Activated CD8-positive, alpha-beta memory T cell treated with anti-CD3 and anti-CD28 coated beads, Interleukin-2, amount 10 ng/mL, durations not matched to agents 7 days and 5 days (primary cell): ENCODE data around the gene JAML. TPM values are rescaled to one million over a fixed set of nuclear protein-coding genes. Genes with fewer than 3 reads are reported as not detected.

Source experiments
- ATAC-seq: fragments of 150-1000 bp; cut with Tn5 transposase; one replicate; pipeline ENCODE4 v1.10.0; 2021; ENCODE audit warnings: moderate library complexity
- CTCF ChIA-PET: fragments of 350-600 bp; sonication (Branson Sonifier 250); formaldehyde crosslinking; loops from one replicate; lab custom pipeline; 2021; ENCODE audit warnings: antibody characterized with exemption; lab: Charles Lee
- DNase-seq: peaks from one replicate; pipeline ENCODE4 v3.0.0-alpha.2; 2020
- H3K27ac Mint-ChIP-seq: one replicate; pipeline ENCODE4 v1.8.0; 2021; ENCODE audit warnings: mild to moderate bottlenecking, mixed read lengths
- H3K27me3 Mint-ChIP-seq: one replicate; pipeline ENCODE4 v1.8.0; 2021; ENCODE audit warnings: mixed read lengths
- H3K36me3 Mint-ChIP-seq: one replicate; pipeline ENCODE4 v1.8.0; 2021; ENCODE audit warnings: mild to moderate bottlenecking, mixed read lengths
- H3K4me1 Mint-ChIP-seq: one replicate; pipeline ENCODE4 v1.8.0; 2021; ENCODE audit warnings: mixed read lengths
- H3K4me3 Mint-ChIP-seq: one replicate; pipeline ENCODE4 v1.8.0; 2021; ENCODE audit warnings: mild to moderate bottlenecking, moderate library complexity, mixed read lengths
- H3K9me3 Mint-ChIP-seq: one replicate; pipeline ENCODE4 v1.8.0; 2022; ENCODE audit warnings: low read depth, mixed read lengths
- total RNA-seq, 2 experiments: library from RNA; stranded (reverse); gene quantifications; one replicate each; pipeline ENCODE4 v1.2.3, GENCODE V29; 2021

JAML gene
- total RNA-seq, 2 experiments from 2014 or later = 139 to 142 TPM

DNA sequence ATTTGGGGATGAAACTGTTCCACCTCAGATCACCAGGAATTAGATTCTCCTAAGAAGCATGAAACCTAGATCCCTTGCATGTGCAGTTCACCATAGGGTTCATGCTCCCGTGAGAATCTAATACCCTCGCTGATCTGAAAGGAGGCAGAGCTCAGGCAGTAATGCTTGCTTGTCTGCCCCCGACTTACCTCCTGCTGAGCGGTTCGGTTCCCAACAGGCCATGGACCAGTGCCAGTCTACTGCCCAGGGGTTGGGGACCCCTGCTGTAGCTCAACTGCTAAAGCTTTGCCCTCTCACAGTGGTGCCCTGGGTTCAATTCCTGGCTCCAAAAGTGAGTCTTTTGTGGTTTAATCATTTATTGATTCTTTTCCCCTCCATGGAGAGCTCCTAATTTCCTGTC is 3.4 kb downstream of the JAML start:
- H3K4me1 Mint-ChIP-seq = peaks cover 89% of the 10 kb centered on the region
- H3K27me3 Mint-ChIP-seq = no peaks in the 10 kb centered on the region
- no peak for ATAC-seq
- CTCF ChIA-PET = interaction anchor here (0.8 to 7.5 kb wide), 9 partner anchors 9 to 74 kb away, joined by 3 to 53 read pairs (median 3); partner anchors contain the start of gene MPZL3
- DNase-seq = no peak
- H3K4me3 Mint-ChIP-seq = peak overlapping the region; percentile 71
- peaks cover 49% of the 10 kb centered on the region for H3K36me3 Mint-ChIP-seq
- no peaks in the 10 kb centered on the region for H3K9me3 Mint-ChIP-seq
- peak overlapping the region; percentile 98 for H3K27ac Mint-ChIP-seq

DNA sequence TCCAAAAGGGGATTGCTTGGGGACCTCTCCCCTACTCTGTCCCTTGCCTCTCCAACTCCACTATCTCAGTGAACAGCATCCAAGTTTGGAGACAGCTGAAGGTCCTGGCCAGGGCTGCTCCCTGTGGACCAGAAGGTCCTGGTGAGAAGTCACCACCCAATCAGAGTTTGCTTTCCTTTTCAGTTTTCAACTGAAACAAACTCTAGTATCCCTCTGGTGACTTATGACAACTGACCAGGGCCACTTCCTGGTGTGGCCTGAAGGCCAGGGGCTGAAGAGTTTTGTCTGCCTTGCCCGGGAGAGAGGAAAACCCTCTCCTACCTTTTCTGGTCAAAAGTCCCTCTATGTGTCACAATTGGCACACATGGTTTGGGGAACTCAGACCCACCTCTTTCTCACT is 5.1 kb downstream of the JAML start:
- peak overlapping the region; percentile 98 for H3K27ac Mint-ChIP-seq
- no peak for DNase-seq
- peak overlapping the region; percentile 71 for H3K4me3 Mint-ChIP-seq
- CTCF ChIA-PET = interaction anchor here (7.5 kb wide), 1 partner anchor 21 kb away, joined by 53 read pairs; no protein-coding TSS in a partner anchor
- peaks cover 87% of the 10 kb centered on the region for H3K4me1 Mint-ChIP-seq
- ATAC-seq = no peak
- H3K27me3 Mint-ChIP-seq = no peaks in the 10 kb centered on the region
- peaks cover 42% of the 10 kb centered on the region for H3K36me3 Mint-ChIP-seq
- H3K9me3 Mint-ChIP-seq = no peaks in the 10 kb centered on the region

- H3K4me1 Mint-ChIP-seq = peaks cover 90% of the 10 kb centered on the region
- ATAC-seq (no peak), DNase-seq (no peak)
- H3K27me3 Mint-ChIP-seq = no peaks in the 10 kb centered on the region
- peaks cover 42% of the 10 kb centered on the region for H3K36me3 Mint-ChIP-seq
- CTCF ChIA-PET = interaction anchor here (1.5 to 7.5 kb wide), 3 partner anchors 10 to 20 kb away, joined by 5 to 53 read pairs (median 5); no protein-coding TSS in a partner anchor
- peak overlapping the region; percentile 98 for H3K27ac Mint-ChIP-seq
- H3K9me3 Mint-ChIP-seq = no peaks in the 10 kb centered on the region
- H3K4me3 Mint-ChIP-seq = peak overlapping the region; percentile 71
Measured at GRCh38 chr11:118219244-118219643, 5.6 kb downstream of the JAML start.

GRCh38 chr11:118217575-118217974 is 7.2 kb downstream of the JAML start:
- peaks cover 96% of the 10 kb centered on the region for H3K4me1 Mint-ChIP-seq
- DNase-seq = no peak
- peak overlapping the region; percentile 79 for H3K4me3 Mint-ChIP-seq
- ATAC-seq = peak; percentile 51
- CTCF ChIA-PET = interaction anchor here (1.0 to 7.5 kb wide), 8 partner anchors 9 to 78 kb away, joined by 3 to 53 read pairs (median 5); no protein-coding TSS in a partner anchor
- peak overlapping the region; percentile 98 for H3K27ac Mint-ChIP-seq
- H3K27me3 Mint-ChIP-seq = no peaks in the 10 kb centered on the region
- H3K36me3 Mint-ChIP-seq = peaks cover 48% of the 10 kb centered on the region
- H3K9me3 Mint-ChIP-seq = no peaks in the 10 kb centered on the region

DNA sequence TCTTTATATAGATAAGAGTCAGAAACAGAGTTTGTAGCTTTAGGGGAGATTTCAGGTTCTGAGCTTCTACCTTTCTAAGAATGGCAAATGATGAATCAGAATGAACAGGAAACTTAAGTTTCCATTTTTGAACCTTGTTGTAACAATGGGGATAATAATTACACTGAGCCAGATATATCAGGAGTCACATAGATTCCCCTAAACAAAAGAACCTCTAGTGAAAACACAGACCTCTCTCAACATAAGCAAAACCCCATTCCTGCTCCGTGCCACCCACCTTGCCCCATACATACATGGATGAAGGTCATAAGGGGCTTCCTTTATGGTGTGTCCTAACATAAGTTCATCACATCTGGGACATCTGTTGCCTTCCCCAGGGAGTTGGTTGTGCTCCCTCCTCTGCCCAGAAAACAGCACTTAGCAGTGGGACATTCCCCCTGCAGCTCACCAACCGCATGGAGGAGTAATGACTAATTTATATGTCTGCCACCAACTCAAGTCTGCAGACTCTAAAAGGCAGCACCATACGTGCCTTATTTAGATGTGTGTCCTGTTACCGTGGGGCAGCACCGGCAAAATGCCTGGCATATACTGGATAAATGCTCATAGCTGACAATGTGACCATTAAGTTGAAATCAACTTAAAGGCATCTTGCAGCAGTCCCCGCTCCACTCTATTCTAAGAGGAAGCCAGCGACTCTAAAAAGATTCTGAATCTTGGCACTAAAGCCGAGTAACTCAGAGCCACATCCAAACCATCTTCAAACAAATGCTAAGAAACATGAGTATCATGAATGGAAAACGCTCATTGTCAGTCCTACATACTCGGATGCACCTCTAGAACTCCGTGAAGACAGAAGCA is 8.0 kb downstream of the JAML start:
- H3K36me3 Mint-ChIP-seq = peaks cover 50% of the 10 kb centered on the region
- no peaks in the 10 kb centered on the region for H3K9me3 Mint-ChIP-seq
- H3K4me1 Mint-ChIP-seq = peaks cover 97% of the 10 kb centered on the region
- CTCF ChIA-PET = interaction anchor here (1.0 to 7.5 kb wide), 13 partner anchors 8 to 79 kb away, joined by 3 to 53 read pairs (median 5); partner anchors contain the start of genes JAML, MPZL2 and MPZL3
- DNase-seq (peak; percentile 75), ATAC-seq (peak; percentile 67)
- no peaks in the 10 kb centered on the region for H3K27me3 Mint-ChIP-seq
- peak overlapping the region; percentile 79 for H3K4me3 Mint-ChIP-seq
- H3K27ac Mint-ChIP-seq = peak overlapping the region; percentile 98

- H3K36me3 Mint-ChIP-seq = peaks cover 60% of the 10 kb centered on the region
- CTCF ChIA-PET = interaction anchor here (1.3 to 7.5 kb wide), 12 partner anchors 9 to 80 kb away, joined by 3 to 53 read pairs (median 8); partner anchors contain the start of genes JAML and MPZL3
- no peaks in the 10 kb centered on the region for H3K9me3 Mint-ChIP-seq
- H3K4me1 Mint-ChIP-seq = peaks cover 97% of the 10 kb centered on the region
- no peak for DNase-seq
- no peaks in the 10 kb centered on the region for H3K27me3 Mint-ChIP-seq
- H3K4me3 Mint-ChIP-seq = peak overlapping the region; percentile 79
- ATAC-seq = no peak
- H3K27ac Mint-ChIP-seq = peak overlapping the region; percentile 98
Measured at GRCh38 chr11:118215765-118216164, 9.0 kb downstream of the JAML start.

GRCh38 chr11:118215262-118215661 is 9.5 kb downstream of the JAML start:
- ATAC-seq = peak; percentile 64
- no peaks in the 10 kb centered on the region for H3K9me3 Mint-ChIP-seq
- peak; percentile 75 for DNase-seq
- peaks cover 63% of the 10 kb centered on the region for H3K36me3 Mint-ChIP-seq
- H3K4me1 Mint-ChIP-seq = peaks cover 97% of the 10 kb centered on the region
- peak overlapping the region; percentile 79 for H3K4me3 Mint-ChIP-seq
- H3K27ac Mint-ChIP-seq = peak overlapping the region; percentile 98
- H3K27me3 Mint-ChIP-seq = no peaks in the 10 kb centered on the region
- CTCF ChIA-PET = interaction anchor here (1.0 to 7.5 kb wide), 10 partner anchors 9 to 80 kb away, joined by 3 to 53 read pairs (median 13); partner anchors contain the start of gene JAML

DNA sequence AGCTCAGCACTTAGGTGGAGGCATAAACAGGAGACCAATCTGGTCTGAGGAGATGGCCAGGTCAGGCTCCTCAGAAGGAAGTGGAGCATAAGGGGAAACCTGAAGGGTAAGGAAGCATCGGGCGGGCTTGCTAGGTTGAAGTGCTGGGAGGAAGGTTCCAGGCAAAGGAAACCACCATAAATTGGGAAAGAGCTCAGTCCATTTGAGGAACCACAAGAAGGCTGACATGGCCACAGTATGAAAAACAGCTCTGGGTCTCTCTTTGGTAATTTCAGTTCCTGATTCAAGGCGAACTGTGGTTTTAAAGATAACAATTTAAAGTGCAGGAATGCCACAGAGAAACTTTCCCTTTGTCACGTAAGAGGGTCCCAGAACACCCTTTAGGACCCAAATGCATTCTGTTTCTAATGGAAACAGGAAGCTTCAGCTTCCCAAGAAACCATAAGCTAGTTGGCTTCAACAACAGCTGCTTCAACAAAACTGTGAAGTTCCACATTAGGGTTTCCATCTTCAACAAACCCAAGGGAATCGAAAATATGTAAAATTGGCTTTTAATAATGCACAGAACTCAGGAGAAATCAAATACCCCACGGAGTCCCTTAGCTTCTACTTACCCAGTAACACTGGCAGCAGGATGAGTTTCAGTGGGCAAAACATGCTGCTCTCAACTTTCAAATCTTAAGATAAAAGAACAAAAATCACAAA is 10.4 kb downstream of the JAML start:
- Mint-ChIP-seq H3K36me3 (peaks cover 61% of the 10 kb centered on the region), H3K4me1 (peaks cover 93% of the 10 kb centered on the region)

DNA sequence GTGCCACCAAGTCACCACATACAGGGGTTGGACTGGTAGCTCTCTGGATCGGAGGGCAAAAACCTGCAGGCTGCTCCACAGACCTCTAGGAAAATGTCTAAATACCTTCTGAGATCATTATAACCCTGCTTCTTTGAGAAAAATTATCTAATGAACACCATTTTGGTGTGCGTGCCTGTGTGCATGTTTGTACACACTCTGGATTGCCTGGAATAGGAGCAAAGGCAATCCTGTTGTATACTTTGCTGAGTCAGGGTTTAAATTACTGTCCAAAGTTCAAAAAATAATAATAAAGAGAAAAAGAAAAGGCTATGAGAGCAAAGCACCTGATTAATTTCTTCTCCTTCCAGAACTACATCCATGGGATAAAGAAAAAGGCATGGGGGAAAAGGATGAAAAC is 11.0 kb downstream of the JAML start:
- Mint-ChIP-seq H3K36me3 (peaks cover 61% of the 10 kb centered on the region), H3K9me3 (no peaks in the 10 kb centered on the region), H3K27me3 (no peaks in the 10 kb centered on the region), H3K4me3 (peak overlapping the region; percentile 79), H3K27ac (peak overlapping the region; percentile 98), H3K4me1 (peaks cover 93% of the 10 kb centered on the region)
- DNase-seq (no peak), ATAC-seq (no peak)
- CTCF ChIA-PET = interaction anchor here (1.1 to 4.7 kb wide), 10 partner anchors 9 to 82 kb away, joined by 3 to 28 read pairs (median 10); partner anchors contain the start of genes JAML and MPZL3

More for the DNA sequence above, 10.4 kb downstream of the JAML start:
- no peaks in the 10 kb centered on the region for H3K9me3 Mint-ChIP-seq
- no peak for ATAC-seq
- peak overlapping the region; percentile 79 for H3K4me3 Mint-ChIP-seq
- CTCF ChIA-PET = interaction anchor here (1.0 to 4.7 kb wide), 11 partner anchors 9 to 81 kb away, joined by 3 to 28 read pairs (median 10); partner anchors contain the start of genes JAML and MPZL3
- no peaks in the 10 kb centered on the region for H3K27me3 Mint-ChIP-seq
- DNase-seq = no peak
- H3K27ac Mint-ChIP-seq = peak overlapping the region; percentile 98

DNA sequence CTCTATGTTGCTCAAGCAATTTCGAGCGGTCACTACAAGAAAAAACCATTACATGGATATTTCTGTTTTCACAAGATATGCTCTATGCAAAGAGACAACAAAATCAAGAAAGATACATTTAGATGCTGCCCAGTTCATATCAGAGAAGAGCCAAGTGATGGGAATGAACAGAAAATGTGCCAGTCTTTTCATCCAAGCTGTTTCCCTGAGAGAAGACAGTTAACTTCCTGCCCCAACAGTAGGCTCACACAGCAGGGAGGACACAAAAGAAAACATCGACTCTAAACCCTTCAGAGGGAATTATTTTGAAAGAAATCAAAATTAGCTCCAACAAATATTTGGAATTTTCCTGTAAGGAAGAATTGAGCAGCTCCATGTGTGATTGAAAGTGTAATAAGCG is 11.6 kb downstream of the JAML start:
- Mint-ChIP-seq H3K27me3 (no peaks in the 10 kb centered on the region), H3K9me3 (no peaks in the 10 kb centered on the region), H3K36me3 (peaks cover 59% of the 10 kb centered on the region), H3K4me3 (peak overlapping the region; percentile 79), H3K27ac (peak overlapping the region; percentile 98), H3K4me1 (peaks cover 91% of the 10 kb centered on the region)
- no peak for ATAC-seq
- no peak for DNase-seq
- CTCF ChIA-PET = interaction anchor here (1.3 to 4.7 kb wide), 7 partner anchors 8 to 82 kb away, joined by 6 to 28 read pairs (median 16); partner anchors contain the start of gene JAML

DNA sequence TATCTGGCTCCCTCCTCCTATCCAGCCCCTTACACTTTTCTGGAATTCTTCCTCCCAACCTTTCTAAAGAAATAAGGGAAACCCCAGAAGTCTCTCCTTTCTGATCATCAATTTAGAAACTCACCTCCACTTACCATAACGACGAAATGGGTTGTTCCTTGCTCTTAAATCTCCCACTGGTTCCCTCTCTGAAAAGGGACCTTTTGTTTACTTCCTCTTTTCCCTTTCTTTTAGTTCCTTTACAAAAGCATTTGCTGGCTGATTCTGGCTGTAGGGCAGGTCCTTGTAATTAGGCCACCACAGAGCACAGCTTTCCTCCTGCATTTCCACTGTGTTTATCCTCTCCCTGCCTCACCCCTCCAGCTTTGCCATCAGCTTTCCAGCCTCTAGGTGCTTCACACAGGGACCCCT is 12.0 kb downstream of the JAML start:
- Mint-ChIP-seq H3K9me3 (no peaks in the 10 kb centered on the region), H3K4me1 (peaks cover 91% of the 10 kb centered on the region), H3K4me3 (no peak overlapping the region), H3K27ac (peak overlapping the region; percentile 98), H3K27me3 (no peaks in the 10 kb centered on the region), H3K36me3 (peaks cover 62% of the 10 kb centered on the region)
- DNase-seq = no peak
- CTCF ChIA-PET = interaction anchor here (1.3 to 4.3 kb wide), 5 partner anchors 10 to 34 kb away, joined by 6 to 28 read pairs (median 10); partner anchors contain the start of gene JAML
- no peak for ATAC-seq

GRCh38 chr11:118212131-118212725 is 12.6 kb downstream of the JAML start:
- Mint-ChIP-seq H3K4me3 (no peak overlapping the region), H3K27me3 (no peaks in the 10 kb centered on the region), H3K27ac (peak overlapping the region; percentile 0), H3K9me3 (no peaks in the 10 kb centered on the region), H3K36me3 (peaks cover 63% of the 10 kb centered on the region), H3K4me1 (peaks cover 90% of the 10 kb centered on the region)
- no peak for DNase-seq
- CTCF ChIA-PET = interaction anchor here (1.2 to 4.3 kb wide), 5 partner anchors 11 to 84 kb away, joined by 3 to 28 read pairs (median 7); partner anchors contain the start of gene JAML
- no peak for ATAC-seq
